Neural cell (in vitro differentiated cells): ENCODE data around the gene ENDOU. TPM values are rescaled to one million over a fixed set of nuclear protein-coding genes. Genes with fewer than 3 reads are reported as not detected.

Experiments
- H2AFZ ChIP-seq: fragments of 200-600, 300-800 bp; sonication (generic), shearing (Covaris generic); 2 replicates; pipeline ENCODE4 v1.6.0; 2014; ENCODE audit warnings: low read depth, mild to moderate bottlenecking, antibody characterized with exemption, low read length, moderate library complexity
- H3F3A ChIP-seq: fragments of 200-600 bp; shearing (Covaris generic); 2 replicates; pipeline ENCODE4 v1.6.1; 2016; ENCODE audit warnings: mild to moderate bottlenecking, moderate library complexity, mixed read lengths, antibody characterized with exemption, low read length; ENCODE audit not compliant: insufficient read depth, poor library complexity, severe bottlenecking
- H3K27ac ChIP-seq: fragments of 200-600, 300-800 bp; sonication (generic), shearing (Covaris generic); 2 replicates; pipeline ENCODE4 v1.5.1; 2014; ENCODE audit warnings: mild to moderate bottlenecking, low read length, moderate library complexity
- H3K27me3 ChIP-seq: fragments of 300-800, 200-600 bp; sonication (generic), shearing (Covaris generic); 2 replicates; pipeline ENCODE4 v1.6.0; 2014; ENCODE audit warnings: mild to moderate bottlenecking, low read depth, low read length, moderate library complexity; ENCODE audit not compliant: insufficient read depth
- H3K36me3 ChIP-seq: fragments of 300-800, 200-600 bp; sonication (generic), shearing (Covaris generic); 2 replicates; pipeline ENCODE4 v1.5.1; 2014; ENCODE audit warnings: mild to moderate bottlenecking, antibody characterized with exemption, low read length, moderate library complexity; ENCODE audit not compliant: insufficient read depth
- H3K4me2 ChIP-seq: fragments of 300-800, 200-600 bp; sonication (generic), shearing (Covaris generic); 2 replicates; pipeline ENCODE4 v1.6.0; 2014; ENCODE audit warnings: mild to moderate bottlenecking, low read length
- H3K4me3 ChIP-seq: fragments of 300-800, 200-600 bp; sonication (generic), shearing (Covaris generic); 2 replicates; pipeline ENCODE4 v1.5.1; 2014; ENCODE audit warnings: mild to moderate bottlenecking, low read length, moderate library complexity
- H3K79me2 ChIP-seq: fragments of 200-600 bp; shearing (Covaris generic); replicated peaks from 2 replicates; pipeline ENCODE4 v1.6.0; 2014; ENCODE audit warnings: mild to moderate bottlenecking, low read length, moderate library complexity; ENCODE audit not compliant: insufficient read depth
- H3K9ac ChIP-seq: fragments of 300-800, 200-600 bp; sonication (generic), shearing (Covaris generic); 2 replicates; pipeline ENCODE4 v1.6.1; 2016; ENCODE audit warnings: mild to moderate bottlenecking, low read length, mixed read lengths
- H3K9me2 ChIP-seq: fragments of 200-600 bp; shearing (Covaris generic); 2 replicates; pipeline ENCODE4 v1.6.1; 2016; ENCODE audit warnings: mild to moderate bottlenecking, low read length, mixed read lengths; ENCODE audit not compliant: insufficient read depth
- H3K9me3 ChIP-seq: fragments of 200-600, 300-800 bp; sonication (generic), shearing (Covaris generic); 2 replicates; pipeline ENCODE4 v1.6.1; 2016; ENCODE audit warnings: mild to moderate bottlenecking, mixed run types, low read length, moderate library complexity, mixed read lengths
- H4K20me1 ChIP-seq: fragments of 200-600 bp; shearing (Covaris generic); 2 replicates; pipeline ENCODE4 v1.6.1; 2016; ENCODE audit warnings: mild to moderate bottlenecking, mixed run types; ENCODE audit not compliant: insufficient read depth
- EP300 ChIP-seq: fragments of 450-650 bp; conservative IDR thresholded peaks from 2 replicates; pipeline ENCODE4 v1.6.1; 2014; ENCODE audit warnings: antibody characterized with exemption, mild to moderate bottlenecking, moderate library complexity; ENCODE audit not compliant: poor library complexity, severe bottlenecking
- EZH2 ChIP-seq: fragments of 200-600, 300-800 bp; shearing (Covaris generic), sonication (generic); IDR thresholded peaks from 2 replicates; pipeline ENCODE4 v1.6.1; 2014; ENCODE audit warnings: antibody characterized with exemption, low read length, borderline replicate concordance, mild to moderate bottlenecking; ENCODE audit not compliant: insufficient read depth, poor library complexity, severe bottlenecking
- MXI1 ChIP-seq: fragments of 450-650 bp; conservative IDR thresholded peaks from 2 replicates; pipeline ENCODE4 v1.6.1; 2014; ENCODE audit warnings: antibody characterized with exemption, mild to moderate bottlenecking; ENCODE audit not compliant: poor library complexity, severe bottlenecking
- POLR2AphosphoS5 ChIP-seq: IDR thresholded peaks from 2 replicates; pipeline ENCODE4 v1.6.1; 2012
- RAD21 ChIP-seq: fragments of 450-650 bp; conservative IDR thresholded peaks from 2 replicates; pipeline ENCODE4 v1.6.1; 2014; ENCODE audit warnings: antibody characterized with exemption, mild to moderate bottlenecking, moderate library complexity
- SMC3 ChIP-seq: fragments of 450-650 bp; conservative IDR thresholded peaks from 2 replicates; pipeline ENCODE4 v1.6.1; 2014; ENCODE audit warnings: antibody characterized with exemption, mild to moderate bottlenecking, moderate library complexity; ENCODE audit not compliant: poor library complexity
- TAF1 ChIP-seq: IDR thresholded peaks from 2 replicates; pipeline ENCODE4 v1.6.1; 2012; ENCODE audit warnings: low read depth
- polyA plus RNA-seq: library from polyadenylated mRNA; depleted of rRNA; stranded (reverse); fragments of >200 nt; gene quantifications from 2 replicates; pipeline ENCODE4 v1.2.3, GENCODE V29; 2014
- TF ChIP-seq, protein P1 (sequence below): IDR thresholded peaks from 2 replicates; pipeline ENCODE4 v1.6.1; 2012; ENCODE audit warnings: borderline replicate concordance
- TF ChIP-seq, protein P2 (sequence below): fragments of 450-650 bp; IDR thresholded peaks from 2 replicates; pipeline ENCODE4 v1.5.1; 2014; ENCODE audit warnings: antibody characterized with exemption, mild to moderate bottlenecking, moderate library complexity; ENCODE audit not compliant: poor library complexity, severe bottlenecking

Gene ENDOU
- polyA plus RNA-seq, 1 donor from 2014 or later: not detected

GRCh38 chr12:47705229-47705565 is 20.1 kb downstream of the ENDOU start:
- Histone ChIP-seq H3K36me3 (peaks cover 6% of the 10 kb centered on the region), H3K9me3 (no peaks in the 10 kb centered on the region), H3K9me2 (no peaks in the 10 kb centered on the region), H3K27ac (peak overlapping the region; percentile 87), H3K27me3 (no peaks in the 10 kb centered on the region), H2AFZ (peak overlapping the region; percentile 43), H3K79me2 (peaks cover 14% of the 10 kb centered on the region), H3K4me3 (peak overlapping the region; percentile 83), H4K20me1 (no peaks in the 10 kb centered on the region), H3K4me2 (peak overlapping the region; percentile 63), H3K9ac (peak overlapping the region; percentile 87), H3F3A (no peaks in the 10 kb centered on the region)
- TF ChIP-seq, protein P1, sequence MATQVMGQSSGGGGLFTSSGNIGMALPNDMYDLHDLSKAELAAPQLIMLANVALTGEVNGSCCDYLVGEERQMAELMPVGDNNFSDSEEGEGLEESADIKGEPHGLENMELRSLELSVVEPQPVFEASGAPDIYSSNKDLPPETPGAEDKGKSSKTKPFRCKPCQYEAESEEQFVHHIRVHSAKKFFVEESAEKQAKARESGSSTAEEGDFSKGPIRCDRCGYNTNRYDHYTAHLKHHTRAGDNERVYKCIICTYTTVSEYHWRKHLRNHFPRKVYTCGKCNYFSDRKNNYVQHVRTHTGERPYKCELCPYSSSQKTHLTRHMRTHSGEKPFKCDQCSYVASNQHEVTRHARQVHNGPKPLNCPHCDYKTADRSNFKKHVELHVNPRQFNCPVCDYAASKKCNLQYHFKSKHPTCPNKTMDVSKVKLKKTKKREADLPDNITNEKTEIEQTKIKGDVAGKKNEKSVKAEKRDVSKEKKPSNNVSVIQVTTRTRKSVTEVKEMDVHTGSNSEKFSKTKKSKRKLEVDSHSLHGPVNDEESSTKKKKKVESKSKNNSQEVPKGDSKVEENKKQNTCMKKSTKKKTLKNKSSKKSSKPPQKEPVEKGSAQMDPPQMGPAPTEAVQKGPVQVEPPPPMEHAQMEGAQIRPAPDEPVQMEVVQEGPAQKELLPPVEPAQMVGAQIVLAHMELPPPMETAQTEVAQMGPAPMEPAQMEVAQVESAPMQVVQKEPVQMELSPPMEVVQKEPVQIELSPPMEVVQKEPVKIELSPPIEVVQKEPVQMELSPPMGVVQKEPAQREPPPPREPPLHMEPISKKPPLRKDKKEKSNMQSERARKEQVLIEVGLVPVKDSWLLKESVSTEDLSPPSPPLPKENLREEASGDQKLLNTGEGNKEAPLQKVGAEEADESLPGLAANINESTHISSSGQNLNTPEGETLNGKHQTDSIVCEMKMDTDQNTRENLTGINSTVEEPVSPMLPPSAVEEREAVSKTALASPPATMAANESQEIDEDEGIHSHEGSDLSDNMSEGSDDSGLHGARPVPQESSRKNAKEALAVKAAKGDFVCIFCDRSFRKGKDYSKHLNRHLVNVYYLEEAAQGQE: no peak
- no peak for TF ChIP-seq MXI1
- no peak for TF ChIP-seq POLR2AphosphoS5
- TF ChIP-seq EP300: no peak
- no peak for TF ChIP-seq TAF1
- no peak for TF ChIP-seq SMC3
- no peak for TF ChIP-seq RAD21
- TF ChIP-seq, protein P2, sequence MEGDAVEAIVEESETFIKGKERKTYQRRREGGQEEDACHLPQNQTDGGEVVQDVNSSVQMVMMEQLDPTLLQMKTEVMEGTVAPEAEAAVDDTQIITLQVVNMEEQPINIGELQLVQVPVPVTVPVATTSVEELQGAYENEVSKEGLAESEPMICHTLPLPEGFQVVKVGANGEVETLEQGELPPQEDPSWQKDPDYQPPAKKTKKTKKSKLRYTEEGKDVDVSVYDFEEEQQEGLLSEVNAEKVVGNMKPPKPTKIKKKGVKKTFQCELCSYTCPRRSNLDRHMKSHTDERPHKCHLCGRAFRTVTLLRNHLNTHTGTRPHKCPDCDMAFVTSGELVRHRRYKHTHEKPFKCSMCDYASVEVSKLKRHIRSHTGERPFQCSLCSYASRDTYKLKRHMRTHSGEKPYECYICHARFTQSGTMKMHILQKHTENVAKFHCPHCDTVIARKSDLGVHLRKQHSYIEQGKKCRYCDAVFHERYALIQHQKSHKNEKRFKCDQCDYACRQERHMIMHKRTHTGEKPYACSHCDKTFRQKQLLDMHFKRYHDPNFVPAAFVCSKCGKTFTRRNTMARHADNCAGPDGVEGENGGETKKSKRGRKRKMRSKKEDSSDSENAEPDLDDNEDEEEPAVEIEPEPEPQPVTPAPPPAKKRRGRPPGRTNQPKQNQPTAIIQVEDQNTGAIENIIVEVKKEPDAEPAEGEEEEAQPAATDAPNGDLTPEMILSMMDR: no peak
- TF ChIP-seq EZH2: no peak

DNA sequence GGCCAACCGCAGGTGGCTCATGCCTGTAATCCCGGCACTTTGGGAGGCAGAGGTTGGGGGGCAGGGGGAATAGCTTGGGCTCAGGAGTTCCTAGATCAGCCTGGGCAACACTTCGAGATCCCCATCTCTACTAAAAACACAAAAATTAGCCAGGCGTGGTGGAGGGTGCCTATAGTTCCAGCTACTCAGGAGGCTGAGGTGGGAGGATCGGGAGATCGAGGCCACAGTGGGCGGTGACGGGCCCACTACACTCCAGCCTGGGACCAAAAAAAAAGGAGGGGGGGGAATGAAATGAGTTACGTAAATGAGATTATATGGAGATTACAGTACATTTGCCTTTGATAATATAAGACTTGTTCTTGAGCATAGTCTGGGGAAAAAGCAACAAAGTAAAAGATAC is 20.6 kb downstream of the ENDOU start:
- Histone ChIP-seq H3K4me2 (peak overlapping the region; percentile 63), H2AFZ (no peak overlapping the region), H3K9ac (peak overlapping the region; percentile 87), H3K27ac (no peak overlapping the region), H3F3A (no peaks in the 10 kb centered on the region), H3K9me2 (no peaks in the 10 kb centered on the region), H3K9me3 (no peaks in the 10 kb centered on the region), H3K27me3 (no peaks in the 10 kb centered on the region), H3K79me2 (peaks cover 14% of the 10 kb centered on the region), H3K4me3 (peak overlapping the region; percentile 83), H4K20me1 (no peaks in the 10 kb centered on the region), H3K36me3 (peaks cover 6% of the 10 kb centered on the region)
- no peak for TF ChIP-seq EZH2
- no peak for TF ChIP-seq RAD21
- TF ChIP-seq, protein P2: no peak
- no peak for TF ChIP-seq EP300
